Lung (tissue), 12 donors: ENCODE measurements around the gene PRKCE. TPM values are rescaled to one million over a fixed set of nuclear protein-coding genes. Genes with fewer than 3 reads are reported as not detected.
A peak's percentile ranks its signal among the peaks of the same experiment; 100 is the strongest.

Source experiments
- ATAC-seq: fragments of 200-7000 bp; cut with Tn5 transposase; one replicate; pipeline ENCODE4 v1.9.1; 2020; ENCODE audit warnings: moderate number of reproducible peaks; ENCODE audit not compliant: insufficient read depth, low FRiP score
- DNase-seq, 3 donors: peaks; one replicate each; pipeline ENCODE4 v3.0.0-alpha.2; 2013 to 2017
- H3K27ac ChIP-seq, 2 donors: one replicate each; pipeline ENCODE4 v1.5.1; 2013; ENCODE audit warnings: mild to moderate bottlenecking in 2 of 2, moderate library complexity in 2 of 2, control low read depth in 1 of 2, inconsistent platforms in 1 of 2, low read depth in 1 of 2, low read length in 1 of 2
- H3K27me3 ChIP-seq, 3 donors: one replicate each; pipeline ENCODE4 v1.5.1; 2013; ENCODE audit warnings: low read length in 2 of 3; ENCODE audit not compliant: control insufficient read depth in 3 of 3, insufficient read depth in 3 of 3
- H3K36me3 ChIP-seq, 4 donors: one replicate each; pipeline ENCODE4 v1.5.1; 2013; ENCODE audit warnings: low read length in 4 of 4, mild to moderate bottlenecking in 1 of 4, moderate library complexity in 1 of 4; ENCODE audit not compliant: control insufficient read depth in 4 of 4, insufficient read depth in 4 of 4
- H3K4me1 ChIP-seq, 5 donors: one replicate each; pipeline ENCODE4 v1.5.1; 2013; ENCODE audit warnings: low read length in 5 of 5, mild to moderate bottlenecking in 2 of 5, moderate library complexity in 1 of 5; ENCODE audit not compliant: control insufficient read depth in 5 of 5, insufficient read depth in 5 of 5
- H3K4me3 ChIP-seq: one replicate; pipeline ENCODE4 v1.5.1; 2013; ENCODE audit warnings: mild to moderate bottlenecking, control low read depth, moderate library complexity
- H3K9ac ChIP-seq, 2 donors: one replicate each; pipeline ENCODE4 v1.5.1; 2013; ENCODE audit warnings: low read length in 2 of 2, control low read depth in 1 of 2; ENCODE audit not compliant: insufficient read depth in 1 of 2
- H3K9me3 ChIP-seq, 4 donors: one replicate each; pipeline ENCODE4 v1.5.1; 2013; ENCODE audit warnings: low read length in 3 of 4, mild to moderate bottlenecking in 1 of 4, moderate library complexity in 1 of 4; ENCODE audit not compliant: control insufficient read depth in 4 of 4, insufficient read depth in 3 of 4
- WGBS, 2 donors: extraction: QIAGEN DNeasy Blood & Tissue Kit; methylation state at CpG; one replicate each; pipeline ENCODE4 v1.1.7; 2013; 5-methylcytosine and 5-hydroxymethylcytosine counted together
- polyA plus RNA-seq, 2 donors: library from polyadenylated mRNA; stranded (reverse); fragments of 200-250 nt; gene quantifications; one replicate each; pipeline ENCODE4 v1.2.1, GENCODE V29; 2013
- total RNA-seq, 2 donors: library from RNA; depleted of rRNA in 1 of 2; stranded (reverse); fragments of >200 nt in 1 of 2; gene quantifications; one replicate each; pipeline ENCODE4 v1.2.1, GENCODE V29; 2014 to 2021
- TF ChIP-seq, protein P1 (sequence below): IDR thresholded peaks from 2 replicates; pipeline ENCODE4 v1.5.1; 2012; ENCODE audit warnings: mild to moderate bottlenecking; ENCODE audit errors: control extremely low read depth, extremely low read depth
- donor health status: control.
- donor health status: control.
- donor health status: Bipolar disorder and iron deficiency.
- donor health status: healthy.
- donor health status: DM: yes; HTN: yes; CAD: no.

Gene PRKCE
- total and polyA plus RNA-seq, 4 donors, result 12.5 to 82.2 (median 32.1) TPM

DNA sequence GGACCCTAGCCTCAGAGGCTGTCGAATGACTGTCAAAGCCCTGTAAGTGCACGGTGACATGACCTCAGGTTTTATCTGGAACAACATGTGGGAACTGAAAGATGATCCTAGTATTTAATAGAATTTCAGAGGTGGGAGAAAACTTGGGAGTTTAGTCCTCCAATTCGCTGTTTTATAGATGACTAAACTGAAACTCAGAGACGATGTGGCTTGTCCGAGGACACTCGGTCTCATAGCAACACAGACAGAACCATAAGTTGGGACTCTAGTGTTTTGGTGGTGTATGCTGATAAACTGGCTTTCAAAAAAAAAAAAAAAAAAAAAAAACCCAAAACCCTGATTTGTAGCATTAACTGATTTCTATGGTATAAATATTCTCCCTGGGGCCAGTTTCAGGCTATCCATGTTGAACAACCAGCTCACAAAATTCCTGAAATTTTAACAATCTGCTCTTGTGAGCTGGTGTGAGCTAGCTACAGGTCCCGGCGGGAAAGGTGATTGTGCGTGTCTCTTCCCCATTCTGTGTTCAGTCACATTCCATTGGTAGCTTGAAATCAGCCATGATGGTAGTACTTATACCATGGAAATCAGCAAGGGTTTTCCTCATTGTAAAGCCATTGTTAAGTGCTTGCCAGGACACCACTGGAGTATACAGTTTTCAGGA, 450.2 kb downstream of the PRKCE start:
- Histone ChIP-seq H3K4me1 (peaks cover 0 to 14% (median 8%) of the 10 kb centered on the region in 5 donors), H3K9ac (no peak overlapping the region), H3K9me3 (peaks cover 0 to 5% (median 2%) of the 10 kb centered on the region in 4 donors), H3K36me3 (peaks cover 2 to 11% (median 5%) of the 10 kb centered on the region in 4 donors), H3K27ac (peak overlapping the region in 1 of 2 donors; percentile 52), H3K27me3 (no peaks in the 10 kb centered on the region), H3K4me3 (no peak overlapping the region)
- DNase-seq (no peak), ATAC-seq (no peak)
- WGBS, 2 donors, result 76 to 96% methylated on average over 9 of the region's 9 CpGs
- TF ChIP-seq, protein P1, sequence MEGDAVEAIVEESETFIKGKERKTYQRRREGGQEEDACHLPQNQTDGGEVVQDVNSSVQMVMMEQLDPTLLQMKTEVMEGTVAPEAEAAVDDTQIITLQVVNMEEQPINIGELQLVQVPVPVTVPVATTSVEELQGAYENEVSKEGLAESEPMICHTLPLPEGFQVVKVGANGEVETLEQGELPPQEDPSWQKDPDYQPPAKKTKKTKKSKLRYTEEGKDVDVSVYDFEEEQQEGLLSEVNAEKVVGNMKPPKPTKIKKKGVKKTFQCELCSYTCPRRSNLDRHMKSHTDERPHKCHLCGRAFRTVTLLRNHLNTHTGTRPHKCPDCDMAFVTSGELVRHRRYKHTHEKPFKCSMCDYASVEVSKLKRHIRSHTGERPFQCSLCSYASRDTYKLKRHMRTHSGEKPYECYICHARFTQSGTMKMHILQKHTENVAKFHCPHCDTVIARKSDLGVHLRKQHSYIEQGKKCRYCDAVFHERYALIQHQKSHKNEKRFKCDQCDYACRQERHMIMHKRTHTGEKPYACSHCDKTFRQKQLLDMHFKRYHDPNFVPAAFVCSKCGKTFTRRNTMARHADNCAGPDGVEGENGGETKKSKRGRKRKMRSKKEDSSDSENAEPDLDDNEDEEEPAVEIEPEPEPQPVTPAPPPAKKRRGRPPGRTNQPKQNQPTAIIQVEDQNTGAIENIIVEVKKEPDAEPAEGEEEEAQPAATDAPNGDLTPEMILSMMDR, result no peak

DNA sequence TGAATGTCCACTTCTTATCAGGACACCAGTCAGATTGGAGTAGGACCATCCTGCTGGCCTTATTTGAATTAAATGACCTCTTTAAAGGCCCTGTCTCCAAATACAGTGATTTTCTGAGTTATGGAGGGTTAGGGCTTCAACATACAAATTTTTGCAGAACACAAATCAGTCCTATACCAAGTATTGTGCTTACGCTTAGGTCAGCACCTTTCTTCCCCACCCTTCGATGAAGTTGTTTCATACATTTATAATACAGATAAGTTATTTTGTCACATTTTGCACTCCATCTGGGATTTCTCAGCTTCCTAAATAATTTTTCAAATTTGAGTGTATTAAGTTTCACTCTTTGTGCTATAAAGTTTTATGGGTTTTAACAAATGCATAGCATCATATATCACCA, 455.2 kb downstream of the PRKCE start:
- TF ChIP-seq, protein P1, result no peak
- 97 to 100% methylated on average over 2 of the region's 2 CpGs for WGBS, 2 donors

DNA sequence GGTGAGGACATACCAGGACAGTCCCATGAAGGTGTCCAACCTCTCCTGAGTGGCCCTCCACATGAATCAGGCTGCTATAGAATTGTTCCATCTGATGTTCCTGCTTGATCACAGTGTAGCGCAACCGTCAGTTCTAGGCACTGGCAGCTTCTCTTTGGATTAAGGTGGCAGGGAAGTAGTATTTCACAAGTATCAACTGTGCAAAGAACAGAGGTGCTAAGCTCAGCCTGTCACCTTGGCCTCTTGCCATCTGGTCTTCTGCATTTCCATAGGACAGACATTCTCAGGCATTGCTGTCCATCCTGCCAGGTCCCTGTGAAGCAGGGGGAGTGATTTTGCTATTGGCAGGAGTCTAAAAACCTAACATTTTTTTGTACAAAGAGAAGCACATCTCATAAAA, 463.5 kb downstream of the PRKCE start:
- no peaks in the 10 kb centered on the region for H3K9me3 ChIP-seq
- no peak for ATAC-seq
- peaks cover 0 to 7% (median 2%) of the 10 kb centered on the region in 4 donors for H3K36me3 ChIP-seq
- no peaks in the 10 kb centered on the region for H3K27me3 ChIP-seq
- peaks cover 6 to 25% (median 10%) of the 10 kb centered on the region in 5 donors for H3K4me1 ChIP-seq
- H3K27ac ChIP-seq, result no peak overlapping the region
- TF ChIP-seq, protein P1, result no peak
- whole genome bisulfite sequencing, 2 donors, result 60 to 92% methylated on average over 2 of the region's 2 CpGs
- H3K9ac ChIP-seq, result no peak overlapping the region
- peak in 1 of 3 donors; percentile 59 for DNase-seq
- H3K4me3 ChIP-seq, result no peak overlapping the region

More for the DNA sequence above, 455.2 kb downstream of the PRKCE start:
- DNase-seq, result no peak
- no peak overlapping the region for H3K9ac ChIP-seq
- ATAC-seq, result no peak
- no peak overlapping the region for H3K4me3 ChIP-seq
- H3K27ac ChIP-seq, result no peak overlapping the region
- peaks cover 2 to 14% (median 4%) of the 10 kb centered on the region in 4 donors for H3K36me3 ChIP-seq
- H3K9me3 ChIP-seq, result peaks cover 0 to 5% (median 2%) of the 10 kb centered on the region in 4 donors
- no peaks in the 10 kb centered on the region for H3K4me1 ChIP-seq
- H3K27me3 ChIP-seq, result no peaks in the 10 kb centered on the region
